H9 (cell line): ENCODE results near the gene IQCB1. TPM values are rescaled to one million over a fixed set of nuclear protein-coding genes. Genes with fewer than 3 reads are reported as not detected.

Experiments
- DNase-seq: peaks from one replicate; pipeline ENCODE4 v3.0.0-alpha.2; 2017
- H2AFZ ChIP-seq: one replicate; pipeline ENCODE4 v1.6.1; 2013; ENCODE audit warnings: mild to moderate bottlenecking, low read length, control low read depth, moderate library complexity
- H2AK5ac ChIP-seq: 2 replicates; pipeline ENCODE4 v1.6.1; 2013; ENCODE audit warnings: low read length, control low read depth, mixed read lengths; ENCODE audit not compliant: insufficient read length
- H2BK120ac ChIP-seq: one replicate; pipeline ENCODE4 v1.6.1; 2013; ENCODE audit warnings: low read depth, mild to moderate bottlenecking, low read length, control low read depth, inconsistent platforms; ENCODE audit not compliant: poor library complexity, severe bottlenecking
- H2BK12ac ChIP-seq: 2 replicates; pipeline ENCODE4 v1.6.1; 2013; ENCODE audit warnings: low read length, control low read depth, mixed read lengths, low read depth; ENCODE audit not compliant: insufficient read length
- H2BK15ac ChIP-seq: 2 replicates; pipeline ENCODE4 v1.6.1; 2013; ENCODE audit warnings: low read depth, low read length, control low read depth
- H2BK20ac ChIP-seq: one replicate; pipeline ENCODE4 v1.6.1; 2013; ENCODE audit warnings: low read depth, mild to moderate bottlenecking, low read length, control low read depth, inconsistent platforms; ENCODE audit not compliant: poor library complexity, severe bottlenecking
- H2BK5ac ChIP-seq: 2 replicates; pipeline ENCODE4 v1.6.1; 2013; ENCODE audit warnings: low read length, control low read depth, mixed read lengths; ENCODE audit not compliant: insufficient read length
- H3K14ac ChIP-seq: 2 replicates; pipeline ENCODE4 v1.6.1; 2013; ENCODE audit warnings: low read length, control low read depth; ENCODE audit not compliant: insufficient read depth
- H3K18ac ChIP-seq: 2 replicates; pipeline ENCODE4 v1.6.1; 2013; ENCODE audit warnings: low read depth, mild to moderate bottlenecking, mixed read lengths, low read length, control low read depth; ENCODE audit not compliant: insufficient read length
- H3K23ac ChIP-seq: 2 replicates; pipeline ENCODE4 v1.6.1; 2013; ENCODE audit warnings: low read length, control low read depth, mixed read lengths, low read depth; ENCODE audit not compliant: insufficient read length
- H3K23me2 ChIP-seq: 2 replicates; pipeline ENCODE4 v1.6.1; 2013; ENCODE audit warnings: low read depth, mild to moderate bottlenecking, mixed read lengths, low read length, control low read depth; ENCODE audit not compliant: insufficient read length, poor library complexity, severe bottlenecking
- H3K27ac ChIP-seq: 2 replicates; pipeline ENCODE4 v1.5.1; 2013; ENCODE audit warnings: low read length, control low read depth, mixed read lengths, low read depth; ENCODE audit not compliant: insufficient read length
- H3K27me3 ChIP-seq: 2 replicates; pipeline ENCODE4 v1.6.1; 2013; ENCODE audit warnings: low read length, control low read depth, inconsistent platforms; ENCODE audit not compliant: insufficient read depth
- H3K4ac ChIP-seq: 2 replicates; pipeline ENCODE4 v1.6.1; 2013; ENCODE audit warnings: low read depth, mild to moderate bottlenecking, control low read depth, inconsistent platforms, low read length, moderate library complexity
- H3K4me1 ChIP-seq: 2 replicates; pipeline ENCODE4 v1.6.1; 2013; ENCODE audit warnings: low read length, control low read depth, inconsistent platforms; ENCODE audit not compliant: insufficient read depth
- H3K4me2 ChIP-seq: 2 replicates; pipeline ENCODE4 v1.6.1; 2013; ENCODE audit warnings: low read length, control low read depth, mixed read lengths; ENCODE audit not compliant: insufficient read length, insufficient read depth
- H3K56ac ChIP-seq: 2 replicates; pipeline ENCODE4 v1.6.1; 2013; ENCODE audit warnings: low read depth, mild to moderate bottlenecking, mixed read lengths, low read length, control low read depth; ENCODE audit not compliant: insufficient read length
- H3K79me1 ChIP-seq: 2 replicates; pipeline ENCODE4 v1.6.1; 2013; ENCODE audit warnings: low read depth, mild to moderate bottlenecking, moderate library complexity, low read length, control low read depth, inconsistent platforms; ENCODE audit not compliant: insufficient read depth, poor library complexity, severe bottlenecking
- H3K79me2 ChIP-seq: 2 replicates; pipeline ENCODE4 v1.6.1; 2013; ENCODE audit warnings: low read length, control low read depth, inconsistent platforms; ENCODE audit not compliant: insufficient read depth
- H3K9ac ChIP-seq: 2 replicates; pipeline ENCODE4 v1.6.1; 2013; ENCODE audit warnings: low read length, control low read depth, mixed read lengths; ENCODE audit not compliant: insufficient read length; ENCODE audit errors: extremely low read depth
- H3K9me3 ChIP-seq: one replicate; pipeline ENCODE4 v1.6.1; 2013; ENCODE audit warnings: low read depth, low read length, inconsistent platforms; ENCODE audit not compliant: control insufficient read depth
- H3T11ph ChIP-seq: one replicate; pipeline ENCODE4 v1.6.1; 2013; ENCODE audit warnings: mild to moderate bottlenecking, low read length, control low read depth, inconsistent platforms
- H4K20me1 ChIP-seq: one replicate; pipeline ENCODE4 v1.6.1; 2013; ENCODE audit not compliant: control insufficient read depth, insufficient read length, insufficient read depth
- H4K5ac ChIP-seq: 2 replicates; pipeline ENCODE4 v1.6.1; 2013; ENCODE audit warnings: low read depth, mild to moderate bottlenecking, mixed read lengths, low read length, control low read depth; ENCODE audit not compliant: insufficient read length
- H4K8ac ChIP-seq: replicated peaks from 2 replicates; pipeline ENCODE4 v1.6.1; 2013; ENCODE audit warnings: low read length, control low read depth, mixed read lengths, low read depth; ENCODE audit not compliant: insufficient read length
- H4K91ac ChIP-seq: 2 replicates; pipeline ENCODE4 v1.6.1; 2013; ENCODE audit warnings: low read depth, mild to moderate bottlenecking, moderate library complexity, mixed read lengths, low read length, control low read depth; ENCODE audit not compliant: insufficient read length
- H3K27ac Mint-ChIP-seq, 3 experiments: 2 replicates in 2 of 3; 3 replicates in 1 of 3; pipeline ENCODE4 v1.8.0; 2020 to 2021; ENCODE audit warnings: mixed read lengths in 3 of 3, mild to moderate bottlenecking in 1 of 3, moderate library complexity in 1 of 3
- H3K27me3 Mint-ChIP-seq: 2 replicates; pipeline ENCODE4 v1.8.0; 2021; ENCODE audit warnings: low read depth, mild to moderate bottlenecking, moderate library complexity, mixed read lengths
- H3K36me3 Mint-ChIP-seq, 3 experiments: 2 replicates in 2 of 3; 3 replicates in 1 of 3; pipeline ENCODE4 v1.8.0; 2020 to 2021; ENCODE audit warnings: low read depth in 3 of 3, mixed read lengths in 3 of 3; ENCODE audit not compliant: insufficient read depth in 1 of 3
- H3K4me1 Mint-ChIP-seq, 2 experiments: 2 replicates each; pipeline ENCODE4 v1.8.0; 2020; ENCODE audit warnings: mixed read lengths in 2 of 2
- H3K4me3 Mint-ChIP-seq, 2 experiments: 2 replicates in 1 of 2; 3 replicates in 1 of 2; pipeline ENCODE4 v1.8.0; 2020 to 2021; ENCODE audit warnings: mild to moderate bottlenecking in 2 of 2, mixed read lengths in 2 of 2, moderate library complexity in 1 of 2
- H3K9me3 Mint-ChIP-seq, 2 experiments: 2 replicates in 1 of 2; 3 replicates in 1 of 2; pipeline ENCODE4 v1.8.0; 2020; ENCODE audit warnings: mild to moderate bottlenecking in 2 of 2, mixed read lengths in 2 of 2, moderate library complexity in 1 of 2
- WGBS: extraction: QIAGEN DNeasy Blood & Tissue Kit; methylation state at CpG from one replicate; pipeline ENCODE4 v1.1.7; 2013; ENCODE audit warnings: missing lambda C conversion rate, low lambda C conversion rate, mixed read lengths; ENCODE audit not compliant: insufficient read length; ENCODE audit errors: extremely low coverage; 5-methylcytosine and 5-hydroxymethylcytosine counted together
- total RNA-seq: library from RNA; stranded (reverse); gene quantifications from 2 replicates; pipeline ENCODE4 v1.2.1, GENCODE V29; 2021
- TF ChIP-seq, protein P1 (sequence below): fragments of 200-600 bp; sonication (generic); conservative IDR thresholded peaks from 3 replicates; pipeline ENCODE4 v1.8.0; 2021; ENCODE audit warnings: antibody characterized with exemption, mild to moderate bottlenecking

IQCB1 gene
- total RNA-seq, 1 experiment from 2014 or later, result 35.8 TPM

- peaks cover 6 to 9% of the 10 kb centered on the region in 2 experiments; a peak in 4 of 5 replicates for H3K9me3 Mint-ChIP-seq
- H4K8ac ChIP-seq, result no peak overlapping the region
- H2BK20ac ChIP-seq, result no peak overlapping the region
- no peak overlapping the region for H4K91ac ChIP-seq
- H3K27me3 ChIP-seq, result no peaks in the 10 kb centered on the region
- H3K56ac ChIP-seq, result no peak overlapping the region
- no peak overlapping the region for H3K23ac ChIP-seq
- no peaks in the 10 kb centered on the region for H3K4me1 ChIP-seq
- no peak overlapping the region for H2BK15ac ChIP-seq
- no peak overlapping the region for H2BK12ac ChIP-seq
- H3K79me2 ChIP-seq, result no peaks in the 10 kb centered on the region; the same call in 1 of the 2 replicates
- H3K27ac ChIP-seq, result no peak overlapping the region
- H3K4me3 Mint-ChIP-seq, result no peak overlapping the region
- H3K9ac ChIP-seq, result no peak overlapping the region
- no peak overlapping the region for H2AFZ ChIP-seq
- TF ChIP-seq, protein P1, sequence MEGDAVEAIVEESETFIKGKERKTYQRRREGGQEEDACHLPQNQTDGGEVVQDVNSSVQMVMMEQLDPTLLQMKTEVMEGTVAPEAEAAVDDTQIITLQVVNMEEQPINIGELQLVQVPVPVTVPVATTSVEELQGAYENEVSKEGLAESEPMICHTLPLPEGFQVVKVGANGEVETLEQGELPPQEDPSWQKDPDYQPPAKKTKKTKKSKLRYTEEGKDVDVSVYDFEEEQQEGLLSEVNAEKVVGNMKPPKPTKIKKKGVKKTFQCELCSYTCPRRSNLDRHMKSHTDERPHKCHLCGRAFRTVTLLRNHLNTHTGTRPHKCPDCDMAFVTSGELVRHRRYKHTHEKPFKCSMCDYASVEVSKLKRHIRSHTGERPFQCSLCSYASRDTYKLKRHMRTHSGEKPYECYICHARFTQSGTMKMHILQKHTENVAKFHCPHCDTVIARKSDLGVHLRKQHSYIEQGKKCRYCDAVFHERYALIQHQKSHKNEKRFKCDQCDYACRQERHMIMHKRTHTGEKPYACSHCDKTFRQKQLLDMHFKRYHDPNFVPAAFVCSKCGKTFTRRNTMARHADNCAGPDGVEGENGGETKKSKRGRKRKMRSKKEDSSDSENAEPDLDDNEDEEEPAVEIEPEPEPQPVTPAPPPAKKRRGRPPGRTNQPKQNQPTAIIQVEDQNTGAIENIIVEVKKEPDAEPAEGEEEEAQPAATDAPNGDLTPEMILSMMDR, result no peak
- no peak overlapping the region for H2BK120ac ChIP-seq
- H3K9me3 ChIP-seq, result no peaks in the 10 kb centered on the region
- peaks cover 4% of the 10 kb centered on the region for H3K79me1 ChIP-seq
- no peaks in the 10 kb centered on the region for H3K27me3 Mint-ChIP-seq
- no peak overlapping the region for H4K5ac ChIP-seq
- no peak overlapping the region for H3K27ac Mint-ChIP-seq
- no peak overlapping the region for H2AK5ac ChIP-seq
- H3T11ph ChIP-seq, result no peak overlapping the region
- H3K18ac ChIP-seq, result no peak overlapping the region
- no peak for DNase-seq
- no CpG with 5 or more reads among the region's 1 CpG for WGBS
- no peak overlapping the region for H3K4me2 ChIP-seq
- H3K4ac ChIP-seq, result no peak overlapping the region
- H3K23me2 ChIP-seq, result no peaks in the 10 kb centered on the region
- H3K36me3 Mint-ChIP-seq, result peaks cover 57 to 87% (median 72%) of the 10 kb centered on the region in 3 experiments
- no peaks in the 10 kb centered on the region for H3K4me1 Mint-ChIP-seq
- H3K14ac ChIP-seq, result no peak overlapping the region
- H4K20me1 ChIP-seq, result no peaks in the 10 kb centered on the region
- no peak overlapping the region for H2BK5ac ChIP-seq
These were observed 11.9 kb downstream of the IQCB1 start for GRCh38 chr3:121822973-121823372.
